Gastrocnemius medialis (tissue), 4 donors: ENCODE data around the gene GATA1. TPM values are rescaled to one million over a fixed set of nuclear protein-coding genes. Genes with fewer than 3 reads are reported as not detected.

ENCODE experiments used
- ATAC-seq, 2 donors: fragments of 150-250 bp; one replicate each; pipeline ENCODE4 v1.9.1; 2016
- DNase-seq, 2 donors: peaks; one replicate each; pipeline ENCODE4 v3.0.0-alpha.2; 2019
- H3K27ac ChIP-seq, 4 donors: fragments of 200-600 bp; sonication (generic); 1 replicate in 1 of 4; 2 replicates in 3 of 4; pipeline ENCODE4 v1.5.1; 2016 to 2018; ENCODE audit warnings: mild to moderate bottlenecking in 2 of 4, moderate library complexity in 1 of 4
- H3K27me3 ChIP-seq, 3 donors: fragments of 200-600 bp; sonication (generic) in 2 of 3; 1 replicate in 1 of 3; 2 replicates in 2 of 3; pipeline versions ENCODE4 v1.5.1 to v1.6.0; 2016 to 2019; ENCODE audit warnings: mild to moderate bottlenecking in 1 of 3, moderate library complexity in 1 of 3
- H3K36me3 ChIP-seq, 2 donors: fragments of 200-600 bp; sonication (generic) in 1 of 2; one replicate each; pipeline ENCODE4 v1.5.1; 2017 to 2018
- H3K4me1 ChIP-seq, 2 donors: fragments of 200-600 bp; sonication (generic) in 1 of 2; one replicate each; pipeline ENCODE4 v1.5.1; 2016 to 2017; ENCODE audit warnings: mild to moderate bottlenecking in 2 of 2
- H3K4me3 ChIP-seq, 4 donors: fragments of 200-600 bp; sonication (generic) in 3 of 4; 1 replicate in 1 of 4; 2 replicates in 3 of 4; pipeline ENCODE4 v1.5.1; 2016 to 2019; ENCODE audit warnings: mild to moderate bottlenecking in 2 of 4
- H3K9me3 ChIP-seq, 3 donors: fragments of 200-600 bp; sonication (generic) in 2 of 3; 1 replicate in 1 of 3; 2 replicates in 2 of 3; pipeline ENCODE4 v1.5.1; 2016 to 2019
- POLR2A ChIP-seq, 2 donors: fragments of 450-650 bp; IDR thresholded peaks; one replicate each; pipeline ENCODE4 v1.6.1; 2017; ENCODE audit warnings: antibody characterized with exemption in 2 of 2, mild to moderate bottlenecking in 2 of 2, moderate library complexity in 2 of 2
- in situ Hi-C, 4 donors: fragments of 200-750 bp; cut with MboI; loops; one replicate each; pipeline versions ENCODE4 v1.15.0 to v1.8.0; 2017; ENCODE audit warnings: low sequenced_read_pairs in 4 of 4
- intact Hi-C: fragments of 100-400 bp; cut with DNase I; formaldehyde crosslinking; loops from one replicate; pipeline ENCODE4 v1.15.1; 2023; ENCODE audit warnings: low total_unique reads
- total RNA-seq, 4 donors: library from RNA; depleted of rRNA; stranded (reverse); fragments of >200 nt; gene quantifications; one replicate each; pipeline versions ENCODE4 v1.1.0 to v1.2.3, GENCODE V29; 2016
- TF ChIP-seq, protein P1 (sequence below), 5 experiments: fragments of 450-650 bp in 3 of 5; fragments of 200-600 bp in 2 of 5; sonication (generic) in 2 of 5; IDR thresholded peaks in 4 of 5; conservative IDR thresholded peaks in 1 of 5; 1 replicate in 4 of 5; 2 replicates in 1 of 5; pipeline ENCODE4 v1.5.1; 2016 to 2019; ENCODE audit warnings: antibody characterized with exemption in 5 of 5, mild to moderate bottlenecking in 3 of 5, moderate library complexity in 3 of 5

GATA1 gene
- total RNA-seq, 4 donors from 2014 or later, result not detected

DNA sequence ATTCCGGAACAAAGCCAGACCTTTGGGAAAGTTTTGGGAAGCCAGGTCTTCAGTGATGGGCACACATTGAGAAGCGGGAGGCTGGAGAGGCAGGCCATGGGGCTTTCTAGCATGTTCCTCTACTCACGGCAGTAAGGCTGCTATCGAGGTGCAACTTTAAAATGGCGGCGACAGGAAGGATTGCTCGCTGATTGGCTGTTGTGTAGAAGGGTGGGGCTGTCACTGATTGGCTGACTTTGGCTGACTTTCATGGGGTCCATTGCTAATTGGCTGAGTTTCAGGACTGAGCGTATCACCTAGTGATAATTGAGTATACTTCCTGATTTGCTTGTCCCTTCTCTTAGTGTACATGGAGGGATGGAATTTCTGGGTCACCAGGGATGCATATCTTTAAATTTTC lies 44.6 kb upstream of the GATA1 start:
- Histone ChIP-seq H3K9me3 (no peaks in the 10 kb centered on the region), H3K4me3 (no peak overlapping the region), H3K27ac (no peak overlapping the region), H3K4me1 (peaks cover 5% of the 10 kb centered on the region in 2 donors), H3K27me3 (no peaks in the 10 kb centered on the region), H3K36me3 (no peaks in the 10 kb centered on the region)
- no peak for ATAC-seq
- intact Hi-C loops (no loop called here), in situ Hi-C loops (loop anchor here in 1 of 4 donors (10.0 kb wide), 1 partner anchor 63 kb away; the partner anchor contains the start of gene HDAC6)
- no peak for DNase-seq
- TF ChIP-seq POLR2A (IDR thresholded peaks at IDR 0.05), result no peak
- TF ChIP-seq, protein P1, sequence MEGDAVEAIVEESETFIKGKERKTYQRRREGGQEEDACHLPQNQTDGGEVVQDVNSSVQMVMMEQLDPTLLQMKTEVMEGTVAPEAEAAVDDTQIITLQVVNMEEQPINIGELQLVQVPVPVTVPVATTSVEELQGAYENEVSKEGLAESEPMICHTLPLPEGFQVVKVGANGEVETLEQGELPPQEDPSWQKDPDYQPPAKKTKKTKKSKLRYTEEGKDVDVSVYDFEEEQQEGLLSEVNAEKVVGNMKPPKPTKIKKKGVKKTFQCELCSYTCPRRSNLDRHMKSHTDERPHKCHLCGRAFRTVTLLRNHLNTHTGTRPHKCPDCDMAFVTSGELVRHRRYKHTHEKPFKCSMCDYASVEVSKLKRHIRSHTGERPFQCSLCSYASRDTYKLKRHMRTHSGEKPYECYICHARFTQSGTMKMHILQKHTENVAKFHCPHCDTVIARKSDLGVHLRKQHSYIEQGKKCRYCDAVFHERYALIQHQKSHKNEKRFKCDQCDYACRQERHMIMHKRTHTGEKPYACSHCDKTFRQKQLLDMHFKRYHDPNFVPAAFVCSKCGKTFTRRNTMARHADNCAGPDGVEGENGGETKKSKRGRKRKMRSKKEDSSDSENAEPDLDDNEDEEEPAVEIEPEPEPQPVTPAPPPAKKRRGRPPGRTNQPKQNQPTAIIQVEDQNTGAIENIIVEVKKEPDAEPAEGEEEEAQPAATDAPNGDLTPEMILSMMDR (IDR thresholded peaks at IDR 0.05 in 4 of 5, conservative IDR thresholded peaks at IDR 0.05 in 1 of 5), result no peak

DNA sequence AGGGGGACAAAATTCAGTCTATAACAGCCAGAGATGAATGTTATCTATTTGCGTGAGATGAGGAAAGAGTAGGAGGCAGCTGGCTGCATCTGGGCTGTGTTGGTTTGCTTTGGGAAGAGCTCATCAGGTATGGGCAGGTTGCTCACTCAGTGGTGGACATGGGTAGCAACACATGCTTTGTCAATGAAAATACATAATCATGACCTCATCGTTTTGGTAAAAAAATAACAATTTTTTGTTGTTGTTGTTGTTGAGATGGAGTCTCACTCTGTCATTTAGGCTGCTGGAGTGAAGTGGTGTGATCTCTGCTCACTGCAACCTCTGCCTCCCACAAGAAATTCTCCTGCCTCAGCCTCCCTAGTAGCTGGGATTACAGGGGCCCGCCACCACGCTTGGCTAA lies 41.2 kb upstream of the GATA1 start:
- DNase-seq, result no peak
- in situ Hi-C loops, result loop anchor here in 1 of 4 donors (10.0 kb wide), 1 partner anchor 60 kb away; the partner anchor contains the start of gene HDAC6
- Histone ChIP-seq H3K4me1 (no peaks in the 10 kb centered on the region), H3K36me3 (no peaks in the 10 kb centered on the region), H3K27ac (no peak overlapping the region), H3K27me3 (no peaks in the 10 kb centered on the region), H3K9me3 (no peaks in the 10 kb centered on the region), H3K4me3 (no peak overlapping the region)
- no peak for TF ChIP-seq POLR2A (IDR thresholded peaks at IDR 0.05)
- TF ChIP-seq, protein P1 (IDR thresholded peaks at IDR 0.05 in 4 of 5, conservative IDR thresholded peaks at IDR 0.05 in 1 of 5), result no peak
- ATAC-seq, result no peak
- intact Hi-C loops, result no loop called here

- DNase-seq, result no peak
- in situ Hi-C loops (loop anchor here in 1 of 4 donors (10.0 kb wide), 1 partner anchor 57 kb away; the partner anchor contains the start of gene HDAC6), intact Hi-C loops (no loop called here)
- TF ChIP-seq, protein P1 (IDR thresholded peaks at IDR 0.05 in 4 of 5, conservative IDR thresholded peaks at IDR 0.05 in 1 of 5), result no peak
- TF ChIP-seq POLR2A (IDR thresholded peaks at IDR 0.05), result no peak
- no peaks in the 10 kb centered on the region for H3K4me1 ChIP-seq
- no peaks in the 10 kb centered on the region for H3K9me3 ChIP-seq
- ATAC-seq, result no peak
- H3K4me3 ChIP-seq, result no peak overlapping the region
- H3K36me3 ChIP-seq, result no peaks in the 10 kb centered on the region
- H3K27me3 ChIP-seq, result no peaks in the 10 kb centered on the region
- no peak overlapping the region for H3K27ac ChIP-seq
These were observed 38.9 kb upstream of the GATA1 start for GRCh38 chrX:48747415-48748016.

DNA sequence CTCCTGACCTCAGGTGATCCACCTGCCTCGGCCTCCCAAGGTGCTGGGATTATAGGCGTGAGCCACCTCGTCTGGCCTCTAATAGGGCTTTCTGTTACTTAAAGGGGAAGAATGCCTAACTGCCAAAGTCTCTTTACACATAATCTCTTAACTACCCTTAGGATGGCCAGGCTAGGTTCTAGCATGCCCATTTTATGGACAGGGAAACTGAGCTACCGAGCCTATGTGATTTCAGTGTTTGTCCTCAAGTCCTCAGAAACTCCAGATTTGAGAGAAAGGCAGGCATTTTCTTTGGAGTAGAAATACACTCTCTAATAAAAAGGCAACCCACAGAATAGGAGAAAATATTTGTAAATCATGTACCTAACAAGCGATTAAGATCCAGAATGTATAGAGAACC lies 37.2 kb upstream of the GATA1 start:
- H3K27me3 ChIP-seq, result no peaks in the 10 kb centered on the region
- no peak for ATAC-seq
- no peaks in the 10 kb centered on the region for H3K36me3 ChIP-seq
- H3K27ac ChIP-seq, result no peak overlapping the region
- no peaks in the 10 kb centered on the region for H3K9me3 ChIP-seq
- no peak for DNase-seq
- no peak overlapping the region for H3K4me3 ChIP-seq
- H3K4me1 ChIP-seq, result no peaks in the 10 kb centered on the region
- intact Hi-C loops, result no loop called here
- TF ChIP-seq, protein P1 (IDR thresholded peaks at IDR 0.05 in 4 of 5, conservative IDR thresholded peaks at IDR 0.05 in 1 of 5), result no peak
- TF ChIP-seq POLR2A (IDR thresholded peaks at IDR 0.05), result no peak
- in situ Hi-C loops, result loop anchor here in 1 of 4 donors (10.0 kb wide), 1 partner anchor 56 kb away; the partner anchor contains the start of gene HDAC6
